T-helper 1 cell treated with Interleukin-12 subunit alpha and Interleukin-12 subunit beta and Interleukin-4 antibody, amounts not matched to agents 30 μg/mL and 1 μg/mL, for 36 hours (primary cell): ENCODE measurements around the gene SOCS1.
"Not testable (repeated sequence)": the region's sequence is repeated elsewhere in the genome, so short reads cannot be mapped to it uniquely, and the experiment has no call there.

Source experiments
- H3K27ac Mint-ChIP-seq: one replicate; pipeline ENCODE4 v1.8.0; 2021; ENCODE audit warnings: mild to moderate bottlenecking, mixed read lengths
- H3K27me3 Mint-ChIP-seq: one replicate; pipeline ENCODE4 v1.8.0; 2021; ENCODE audit warnings: low read depth, mixed read lengths
- H3K36me3 Mint-ChIP-seq: one replicate; pipeline ENCODE4 v1.8.0; 2021; ENCODE audit warnings: low read depth, mixed read lengths
- H3K4me1 Mint-ChIP-seq: one replicate; pipeline ENCODE4 v1.8.0; 2021; ENCODE audit warnings: low read depth, mixed read lengths
- H3K4me3 Mint-ChIP-seq: one replicate; pipeline ENCODE4 v1.8.0; 2021; ENCODE audit warnings: mild to moderate bottlenecking, moderate library complexity, mixed read lengths
- H3K9me3 Mint-ChIP-seq: one replicate; pipeline ENCODE4 v1.8.0; 2021; ENCODE audit warnings: mixed read lengths

The SOCS1 gene

GRCh38 chr16:11234884-11235702 lies 20.9 kb downstream of the SOCS1 start:
- peaks cover 59% of the 10 kb centered on the region for H3K4me1 Mint-ChIP-seq
- H3K9me3 Mint-ChIP-seq: no peaks in the 10 kb centered on the region
- peak overlapping the region; percentile 69 for H3K27ac Mint-ChIP-seq
- H3K4me3 Mint-ChIP-seq: peak overlapping the region; percentile 16
- no peaks in the 10 kb centered on the region for H3K27me3 Mint-ChIP-seq
- no peaks in the 10 kb centered on the region for H3K36me3 Mint-ChIP-seq

- H3K9me3 Mint-ChIP-seq: no peaks in the 10 kb centered on the region
- peak overlapping the region; percentile 74 for H3K4me3 Mint-ChIP-seq
- peaks cover 70% of the 10 kb centered on the region for H3K4me1 Mint-ChIP-seq
- peak overlapping the region; percentile 97 for H3K27ac Mint-ChIP-seq
- H3K27me3 Mint-ChIP-seq: no peaks in the 10 kb centered on the region
- H3K36me3 Mint-ChIP-seq: no peaks in the 10 kb centered on the region
Measured at GRCh38 chr16:11233727-11234376, 22.2 kb downstream of the SOCS1 start.

DNA sequence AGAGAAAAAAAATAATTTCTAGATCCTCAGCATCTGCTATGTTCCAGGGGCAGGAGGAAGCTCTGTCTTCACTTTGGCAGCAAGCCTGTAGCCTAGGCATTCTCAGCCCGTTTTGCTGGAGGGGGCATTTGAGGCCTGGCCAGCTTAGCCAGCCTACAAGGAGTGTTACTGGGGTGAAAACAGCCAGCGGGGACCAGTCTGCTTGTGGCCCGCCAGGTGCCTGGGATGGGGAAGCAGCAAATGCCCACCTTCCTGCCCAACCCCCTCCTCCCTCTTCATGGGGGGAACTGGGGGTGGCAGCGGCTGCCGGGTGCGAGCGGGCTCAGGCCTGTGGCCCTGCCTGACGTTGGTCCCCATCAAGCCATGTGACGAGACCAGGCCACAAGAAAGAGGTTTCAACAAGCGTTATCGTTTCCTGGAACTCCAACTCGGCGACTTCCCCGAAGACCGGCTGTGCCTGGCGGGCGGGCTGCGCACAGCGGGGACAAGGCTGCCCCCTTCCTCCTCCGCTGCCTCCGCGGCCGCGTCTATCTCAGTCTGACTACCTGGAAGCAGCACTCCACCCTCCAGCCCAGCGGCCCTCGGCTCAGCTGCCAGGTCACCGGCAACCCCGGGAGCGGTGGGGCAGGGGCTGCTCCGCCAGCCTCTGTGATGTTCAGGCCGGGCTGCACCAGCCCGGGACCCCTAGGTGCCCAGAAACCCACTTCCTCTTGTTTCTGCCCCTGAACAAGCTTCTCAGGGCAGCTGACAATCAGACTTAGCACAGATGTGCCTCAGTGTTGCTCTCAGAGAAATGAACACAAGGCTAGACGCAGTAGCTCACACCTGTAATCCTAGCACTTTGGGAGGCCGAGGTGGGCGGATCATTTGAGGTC lies 22.9 kb downstream of the SOCS1 start:
- Mint-ChIP-seq H3K9me3 (no peaks in the 10 kb centered on the region), H3K27ac (peak overlapping the region; percentile 97), H3K27me3 (no peaks in the 10 kb centered on the region), H3K36me3 (no peaks in the 10 kb centered on the region), H3K4me3 (peak overlapping the region; percentile 74), H3K4me1 (peaks cover 71% of the 10 kb centered on the region)

DNA sequence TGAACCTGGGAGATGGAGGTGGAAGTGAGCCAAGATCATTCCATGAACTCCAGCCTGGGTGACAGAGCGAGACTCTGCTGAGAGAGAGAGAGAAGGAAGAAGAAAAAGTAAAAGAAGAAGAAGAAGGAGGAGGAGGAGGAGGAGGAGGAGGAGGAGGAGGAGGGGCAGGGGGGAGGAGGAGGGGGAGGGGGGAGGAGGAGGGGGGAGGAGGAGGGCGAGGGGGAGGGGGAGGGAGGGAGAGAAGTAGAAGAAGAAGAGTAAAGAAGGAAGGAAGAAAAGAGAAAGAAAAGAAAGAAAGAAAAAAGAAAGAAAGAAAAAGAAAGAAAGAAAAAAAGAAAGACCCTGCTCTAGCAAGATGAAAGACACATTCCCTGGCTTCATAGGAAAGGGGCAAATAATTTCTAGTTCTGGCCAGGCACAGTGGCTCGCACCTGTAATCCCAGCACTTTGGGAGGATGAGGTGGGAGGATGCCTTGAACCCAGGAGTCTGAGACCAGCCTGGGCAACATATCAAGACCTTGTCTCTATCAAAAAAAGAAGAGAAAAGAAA lies 23.6 kb downstream of the SOCS1 start:
- Mint-ChIP-seq H3K4me3 (peak overlapping the region; percentile 77), H3K9me3 (no peaks in the 10 kb centered on the region), H3K27me3 (no peaks in the 10 kb centered on the region), H3K4me1 (peaks cover 73% of the 10 kb centered on the region), H3K27ac (peak overlapping the region; percentile 97), H3K36me3 (no peaks in the 10 kb centered on the region)

GRCh38 chr16:11231367-11231970 lies 24.5 kb downstream of the SOCS1 start:
- no peaks in the 10 kb centered on the region for H3K9me3 Mint-ChIP-seq
- peaks cover 66% of the 10 kb centered on the region for H3K4me1 Mint-ChIP-seq
- peak overlapping the region; percentile 77 for H3K4me3 Mint-ChIP-seq
- no peaks in the 10 kb centered on the region for H3K27me3 Mint-ChIP-seq
- H3K27ac Mint-ChIP-seq: peak overlapping the region; percentile 97
- H3K36me3 Mint-ChIP-seq: no peaks in the 10 kb centered on the region

DNA sequence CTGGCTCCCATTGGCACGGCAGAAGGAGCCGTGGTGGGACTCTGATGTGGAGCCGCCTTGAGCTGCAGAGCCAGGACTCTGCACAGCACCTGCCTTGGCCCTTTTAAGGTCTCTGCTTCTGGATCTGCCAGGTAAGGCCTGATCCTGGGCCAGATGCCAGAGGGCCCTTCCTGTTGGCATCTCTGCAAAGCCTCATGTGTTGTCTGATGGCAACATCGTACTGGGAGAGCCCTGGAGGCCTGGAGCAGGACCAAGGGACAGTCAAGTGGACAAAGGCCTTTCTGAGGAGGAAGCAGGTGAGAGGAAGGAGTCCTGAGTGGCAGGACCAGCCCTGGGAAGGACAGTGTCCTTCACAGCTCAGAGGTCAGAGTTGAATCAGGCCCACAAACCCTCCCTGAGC lies 26.1 kb downstream of the SOCS1 start:
- H3K27ac Mint-ChIP-seq: peak overlapping the region; percentile 46
- H3K4me1 Mint-ChIP-seq: peaks cover 73% of the 10 kb centered on the region
- no peaks in the 10 kb centered on the region for H3K36me3 Mint-ChIP-seq
- no peaks in the 10 kb centered on the region for H3K9me3 Mint-ChIP-seq
- no peaks in the 10 kb centered on the region for H3K27me3 Mint-ChIP-seq
- H3K4me3 Mint-ChIP-seq: no peak overlapping the region

- Mint-ChIP-seq H3K27me3 (no peaks in the 10 kb centered on the region), H3K4me1 (peaks cover 74% of the 10 kb centered on the region), H3K36me3 (no peaks in the 10 kb centered on the region), H3K9me3 (no peaks in the 10 kb centered on the region), H3K27ac (peak overlapping the region; percentile 52), H3K4me3 (no peak overlapping the region)
Measured at GRCh38 chr16:11229432-11229831, 26.6 kb downstream of the SOCS1 start.

DNA sequence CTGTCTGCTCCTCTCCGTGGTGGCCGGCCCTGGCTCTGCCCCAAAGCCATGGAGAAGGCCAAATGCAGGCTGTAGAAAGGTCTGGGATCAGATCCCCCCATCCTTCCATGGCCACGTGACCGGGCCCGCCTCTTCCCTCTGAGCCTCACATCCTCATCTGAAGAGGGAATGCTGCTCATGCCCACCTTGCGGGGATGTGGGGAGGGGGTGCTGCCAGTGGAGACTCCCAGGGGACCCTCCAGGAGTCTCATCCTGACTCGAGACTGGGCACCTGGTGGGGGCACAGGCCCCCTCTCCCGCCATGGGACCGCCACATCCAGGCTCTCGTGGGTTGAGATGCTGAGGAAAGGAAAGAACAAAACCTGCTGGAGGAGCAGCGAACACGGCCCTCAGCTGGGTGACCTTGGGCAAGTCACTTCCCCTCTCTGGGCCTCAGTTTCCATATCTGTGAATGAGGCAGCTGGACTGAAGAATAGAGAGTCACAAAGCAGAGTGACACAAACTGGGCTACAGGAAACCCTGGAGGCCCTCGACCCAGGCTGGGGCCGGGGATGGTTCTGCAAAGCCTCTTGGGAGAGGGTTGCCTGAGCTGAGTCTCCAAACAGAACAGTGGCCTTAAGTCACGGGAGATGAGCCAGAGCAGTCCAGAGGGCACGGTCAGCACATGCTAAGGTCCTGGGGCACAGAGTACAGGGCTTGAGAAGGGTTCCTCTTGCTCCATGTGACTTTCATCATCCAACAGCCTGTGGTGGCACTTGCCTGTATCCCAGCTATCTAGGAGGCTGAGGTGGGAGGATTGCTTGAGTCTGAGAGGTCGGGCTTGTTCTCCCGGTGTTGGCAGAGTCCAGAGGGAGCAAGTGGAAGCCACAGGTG lies 30.1 kb downstream of the SOCS1 start:
- peak overlapping the region; percentile 97 for H3K27ac Mint-ChIP-seq
- peaks cover 4% of the 10 kb centered on the region for H3K36me3 Mint-ChIP-seq
- H3K9me3 Mint-ChIP-seq: no peaks in the 10 kb centered on the region
- H3K27me3 Mint-ChIP-seq: no peaks in the 10 kb centered on the region
- H3K4me3 Mint-ChIP-seq: peak overlapping the region; percentile 61
- H3K4me1 Mint-ChIP-seq: peaks cover 61% of the 10 kb centered on the region

DNA sequence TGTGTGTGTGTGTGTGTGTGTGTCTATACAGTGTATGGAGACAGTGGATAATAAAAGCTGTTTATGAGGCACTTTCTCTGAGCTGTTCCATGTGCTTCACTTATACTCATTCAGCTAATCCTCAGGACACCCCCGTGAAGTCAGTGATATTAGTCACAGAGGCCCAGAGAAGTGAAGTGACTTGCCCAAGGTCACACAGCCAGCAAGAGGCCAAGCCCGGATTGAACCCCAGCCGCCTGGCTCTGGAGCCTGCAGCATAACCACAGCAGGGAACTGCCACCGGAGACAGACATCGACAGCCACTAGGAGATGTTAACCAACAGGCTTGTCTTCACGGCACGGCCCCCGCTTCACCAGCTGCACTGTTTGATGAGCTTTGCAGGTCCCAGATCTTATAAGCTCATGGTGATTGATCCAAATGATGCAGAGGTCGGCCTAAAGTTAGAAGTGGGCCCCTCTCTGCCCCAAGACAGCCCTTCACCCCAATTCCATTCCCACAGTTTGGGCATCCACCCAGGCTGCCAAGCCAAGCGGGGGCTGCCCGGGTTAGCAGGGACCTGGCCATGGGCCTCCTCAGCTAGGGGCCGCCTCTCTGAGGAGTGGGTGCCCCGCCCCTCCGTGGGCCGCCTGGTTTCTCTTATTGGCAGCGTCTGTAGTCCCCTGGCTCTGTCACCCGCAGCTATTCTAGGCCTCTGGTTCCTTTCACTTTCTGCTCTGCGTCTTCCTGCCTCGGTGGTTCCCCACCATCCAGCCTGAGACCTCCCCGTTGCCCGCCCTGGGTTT lies 30.9 kb downstream of the SOCS1 start:
- H3K27ac Mint-ChIP-seq: peak overlapping the region; percentile 97
- H3K36me3 Mint-ChIP-seq: peaks cover 4% of the 10 kb centered on the region
- peaks cover 59% of the 10 kb centered on the region for H3K4me1 Mint-ChIP-seq
- no peaks in the 10 kb centered on the region for H3K9me3 Mint-ChIP-seq
- H3K27me3 Mint-ChIP-seq: no peaks in the 10 kb centered on the region
- peak overlapping the region; percentile 61 for H3K4me3 Mint-ChIP-seq

DNA sequence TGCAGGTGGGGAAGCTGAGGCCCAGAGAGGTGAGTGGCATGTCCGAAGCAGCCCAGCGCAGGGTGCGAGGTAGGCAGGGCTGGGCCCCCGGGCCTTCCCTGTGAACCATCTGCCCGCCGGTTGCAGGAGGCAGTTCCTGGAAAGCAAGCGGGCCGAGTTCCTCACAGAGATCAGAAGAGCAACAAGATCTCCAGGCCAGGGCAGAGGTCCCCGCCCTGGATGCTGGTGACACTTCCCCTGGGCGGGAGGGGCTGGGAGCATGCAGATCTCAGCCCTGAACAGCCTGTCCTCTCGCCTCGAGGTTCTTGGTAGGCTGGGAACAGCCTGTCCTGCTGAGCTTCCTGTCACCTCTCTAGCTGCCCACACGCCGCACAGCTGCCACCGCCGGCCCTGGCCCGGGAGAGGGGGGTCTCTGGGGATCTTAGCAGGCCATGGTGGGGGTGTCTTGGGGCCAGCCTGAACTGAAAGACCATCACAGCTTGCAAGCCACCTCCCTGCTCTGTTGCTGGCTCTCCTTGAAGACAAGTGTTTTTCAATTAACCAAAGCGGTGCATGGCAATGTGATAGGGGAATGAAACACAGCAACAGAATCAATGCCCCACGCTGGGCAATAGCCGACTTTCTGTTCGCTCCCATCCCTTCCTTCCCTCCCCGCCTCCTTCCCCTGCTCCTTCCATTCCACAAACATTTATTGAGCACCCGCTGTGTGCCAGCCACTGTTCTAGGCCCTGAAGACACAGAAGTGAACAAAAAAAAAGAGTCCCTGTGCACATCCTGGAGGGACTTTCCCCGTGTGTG lies 31.7 kb downstream of the SOCS1 start:
- Mint-ChIP-seq H3K27me3 (no peaks in the 10 kb centered on the region), H3K36me3 (peaks cover 4% of the 10 kb centered on the region), H3K27ac (peak overlapping the region; percentile 97), H3K4me1 (peaks cover 56% of the 10 kb centered on the region), H3K9me3 (no peaks in the 10 kb centered on the region), H3K4me3 (peak overlapping the region; percentile 80)

- H3K9me3 Mint-ChIP-seq: peaks cover 25% of the 10 kb centered on the region
- not testable (repeated sequence) for H3K27me3 Mint-ChIP-seq, H3K4me3 Mint-ChIP-seq, H3K27ac Mint-ChIP-seq
- H3K36me3 Mint-ChIP-seq: peaks cover 25% of the 10 kb centered on the region
- peaks cover 38% of the 10 kb centered on the region for H3K4me1 Mint-ChIP-seq
Measured at GRCh38 chr16:11220507-11220906, 35.5 kb downstream of the SOCS1 start.

DNA sequence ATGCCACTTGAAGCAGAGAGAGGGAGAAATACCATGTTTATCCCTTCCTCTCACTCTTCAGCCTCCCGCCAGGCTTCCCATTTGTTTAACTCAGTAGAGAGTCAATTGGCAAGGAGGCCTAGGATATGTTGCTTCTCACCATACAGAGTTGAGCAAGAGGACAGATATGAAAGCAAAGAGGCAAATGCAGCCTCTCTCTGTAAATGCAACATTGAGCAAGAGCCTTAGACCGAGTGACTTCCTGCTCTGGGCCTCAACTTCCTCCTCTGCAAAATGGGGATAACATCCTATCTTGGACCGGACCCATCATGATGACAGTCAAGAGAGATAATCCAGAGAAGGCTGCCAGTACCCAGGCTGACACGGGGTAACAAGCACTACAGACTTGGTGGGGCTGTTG lies 36.8 kb downstream of the SOCS1 start:
- H3K27me3 Mint-ChIP-seq: no peaks in the 10 kb centered on the region
- H3K4me3 Mint-ChIP-seq: no peak overlapping the region
- peaks cover 29% of the 10 kb centered on the region for H3K4me1 Mint-ChIP-seq
- peak overlapping the region; percentile 62 for H3K27ac Mint-ChIP-seq
- peaks cover 25% of the 10 kb centered on the region for H3K36me3 Mint-ChIP-seq
- H3K9me3 Mint-ChIP-seq: peaks cover 25% of the 10 kb centered on the region
